Coronary artery (tissue), 2 donors: Measurements from ENCODE around the gene LARGE1.

Experiments
- DNase-seq: peaks from one replicate; pipeline ENCODE4 v3.0.0-alpha.2; 2017; ENCODE audit warnings: low spot score
- H3K27ac ChIP-seq, 2 donors: fragments of 200-600 bp; sonication (generic); one replicate each; pipeline ENCODE4 v1.5.1; 2016 to 2019
- H3K4me3 ChIP-seq: fragments of 200-600 bp; sonication (generic); 2 replicates; pipeline ENCODE4 v1.5.1; 2016; ENCODE audit warnings: mild to moderate bottlenecking, moderate library complexity
- CTCF ChIP-seq: fragments of 200-600 bp; sonication (generic); IDR thresholded peaks from one replicate; pipeline ENCODE4 v1.5.1; 2019; ENCODE audit warnings: antibody characterized with exemption

The LARGE1 gene

GRCh38 chr22:33652615-33653014, 267.7 kb downstream of the LARGE1 start:
- H3K4me3 ChIP-seq = no peak overlapping the region
- no peak overlapping the region for H3K27ac ChIP-seq
- no peak for TF ChIP-seq CTCF
- DNase-seq = no peak

- Histone ChIP-seq H3K27ac (no peak overlapping the region), H3K4me3 (no peak overlapping the region)
- DNase-seq = no peak
- no peak for TF ChIP-seq CTCF
These were observed 270.0 kb downstream of the LARGE1 start for GRCh38 chr22:33650244-33650643.

DNA sequence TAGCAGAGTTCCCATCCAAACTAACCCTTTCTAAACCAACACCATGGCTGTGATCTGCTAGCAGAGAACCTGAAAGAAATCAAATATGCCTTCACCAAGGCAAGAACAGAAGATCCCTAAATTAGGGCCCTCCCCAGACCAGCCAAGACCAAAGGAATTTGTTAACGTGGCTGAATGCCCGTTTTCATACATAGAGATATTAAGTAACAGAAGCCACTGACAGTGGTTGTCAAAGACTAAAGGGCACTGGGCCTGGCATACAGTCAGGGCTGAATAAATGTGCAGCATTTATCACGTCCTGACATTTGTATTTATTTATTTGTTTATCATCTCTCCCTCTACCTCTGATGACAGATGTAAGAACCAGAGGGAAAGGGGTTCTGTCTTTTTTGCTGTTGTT, 271.8 kb downstream of the LARGE1 start:
- DNase-seq = no peak
- TF ChIP-seq CTCF = no peak
- Histone ChIP-seq H3K27ac (no peak overlapping the region), H3K4me3 (no peak overlapping the region)

- no peak overlapping the region for H3K27ac ChIP-seq
- no peak overlapping the region for H3K4me3 ChIP-seq
- no peak for TF ChIP-seq CTCF
- DNase-seq = no peak
These were observed 279.4 kb downstream of the LARGE1 start for GRCh38 chr22:33640900-33641299.

DNA sequence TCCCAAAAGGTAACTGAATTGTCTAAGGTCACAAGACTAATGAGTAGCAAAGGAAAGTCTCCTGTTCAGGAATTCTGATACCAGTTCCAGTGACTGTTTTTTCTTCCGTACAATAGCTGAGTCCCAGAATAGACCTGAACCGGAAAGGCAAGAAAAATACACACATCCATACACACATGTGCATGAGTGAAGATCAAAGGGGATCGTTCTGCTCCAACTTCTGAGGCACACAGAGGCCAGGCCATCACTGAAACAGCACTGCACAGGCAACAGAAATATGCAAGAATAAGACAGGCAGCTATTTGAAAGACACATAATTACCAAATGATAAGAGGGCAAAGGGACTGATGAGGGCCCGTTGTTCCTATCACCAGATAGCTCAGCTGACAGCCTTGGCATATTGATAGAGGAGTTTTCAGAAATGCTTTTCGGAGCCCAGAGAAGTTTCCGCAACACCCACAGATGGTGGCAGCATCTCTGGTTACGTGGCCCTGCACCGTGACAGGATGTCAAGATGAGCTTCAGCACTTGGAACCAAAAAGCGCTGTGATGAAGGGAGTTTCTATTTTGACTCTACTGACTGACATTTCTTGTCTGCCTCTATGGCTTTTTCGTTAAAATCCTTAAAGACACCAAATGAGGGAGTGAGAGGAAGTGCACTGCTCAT, 280.6 kb downstream of the LARGE1 start:
- no peak for TF ChIP-seq CTCF
- H3K4me3 ChIP-seq = no peak overlapping the region
- H3K27ac ChIP-seq = no peak overlapping the region
- DNase-seq = no peak

DNA sequence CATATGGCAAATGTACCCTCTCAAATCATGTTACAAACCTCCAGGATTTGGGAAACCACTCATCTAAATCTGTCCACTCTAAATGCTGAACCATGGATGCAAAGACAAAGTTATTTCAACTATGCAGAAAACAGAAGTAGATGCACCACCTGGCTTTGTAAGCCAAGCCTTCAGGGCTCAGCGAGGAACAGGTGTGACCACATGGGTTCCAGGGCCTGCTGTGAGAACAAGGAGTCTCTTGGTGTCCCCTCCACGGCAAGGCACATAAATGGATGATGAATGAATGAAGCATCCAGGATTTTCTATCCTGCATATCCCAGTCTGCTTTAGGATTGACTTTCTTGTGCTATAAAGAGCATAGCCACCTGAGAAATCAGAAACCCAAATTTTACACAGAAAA, 284.5 kb downstream of the LARGE1 start:
- no peak for TF ChIP-seq CTCF
- H3K4me3 ChIP-seq = no peak overlapping the region
- DNase-seq = no peak
- H3K27ac ChIP-seq = no peak overlapping the region

GRCh38 chr22:33631777-33632176, 288.5 kb downstream of the LARGE1 start:
- H3K4me3 ChIP-seq = no peak overlapping the region
- H3K27ac ChIP-seq = no peak overlapping the region
- DNase-seq = no peak
- TF ChIP-seq CTCF = no peak
